ENCODE results near the gene TMEM63B. TPM values are rescaled to one million over a fixed set of nuclear protein-coding genes. Genes with fewer than 3 reads are reported as not detected.

The TMEM63B gene
- 12.7 to 18.0 TPM (median 16.7 TPM) in 5 replicates for total RNA-seq (2022; extraction: Qiagen RNA extraction)

GRCh38 chr6:44127186-44128019 is at the start of gene TMEM63B, which contains the start of gene MRPL14:
Gene TMEM63B (plus strand): TSS chr6:44127554. CDS start chr6:44134585, 7,031 bp downstream.
Gene MRPL14 (minus strand): TSS chr6:44127452. CDS start chr6:44116611, 10,841 bp downstream.

GRCh38 chr6:44158770-44159228 is 31.4 kb downstream of the TMEM63B start, which contains the start of gene CAPN11:
Gene CAPN11 (plus strand): TSS chr6:44158820. CDS start chr6:44158849, 29 bp downstream.

Other genes starting within 250 kb of the TMEM63B start
- 58.4 to 75.2 TPM (median 73.2 TPM) in 5 replicates for gene MRPL14, start 102 bp upstream of the TMEM63B start, total RNA-seq (2022; extraction: Qiagen RNA extraction)
- 0.02 TPM in 1 of 5 replicates, not detected in the others for gene CAPN11, start 31.3 kb downstream of the TMEM63B start, total RNA-seq (2022; extraction: Qiagen RNA extraction)
- not detected in 5 replicates for gene MYMX, start 89.4 kb downstream of the TMEM63B start, total RNA-seq (2022; extraction: Qiagen RNA extraction)
- gene SLC29A1, start 96.0 kb downstream of the TMEM63B start, total RNA-seq (2022; extraction: Qiagen RNA extraction), result 41.8 to 58.1 TPM (median 55.7 TPM) in 5 replicates
- gene HSP90AB1, start 119.5 kb downstream of the TMEM63B start, total RNA-seq (2022; extraction: Qiagen RNA extraction), result 1,156 to 1,487 TPM (median 1,195 TPM) in 5 replicates
- gene SLC35B2, start 130.0 kb downstream of the TMEM63B start, total RNA-seq (2022; extraction: Qiagen RNA extraction), result 52.8 to 71.0 TPM (median 68.4 TPM) in 5 replicates
- 8.8 to 13.9 TPM (median 12.1 TPM) in 5 replicates for gene NFKBIE, start 138.0 kb downstream of the TMEM63B start, total RNA-seq (2022; extraction: Qiagen RNA extraction)
- gene TMEM151B, start 142.9 kb downstream of the TMEM63B start, total RNA-seq (2022; extraction: Qiagen RNA extraction), result 0.02 to 0.06 TPM (median 0.04 TPM) in 4 of 5 replicates, not detected in the other
- gene AARS2, start 185.8 kb downstream of the TMEM63B start, total RNA-seq (2022; extraction: Qiagen RNA extraction), result 5.9 to 8.5 TPM (median 7.3 TPM) in 5 replicates
- not detected in 5 replicates for gene SPATS1, start 215.1 kb downstream of the TMEM63B start, total RNA-seq (2022; extraction: Qiagen RNA extraction)